ENCODE data around the gene DPEP2. TPM values are rescaled to one million over a fixed set of nuclear protein-coding genes. Genes with fewer than 3 reads are reported as not detected.
A peak's percentile ranks its signal among the peaks of the same experiment; 100 is the strongest.
"Not testable (repeated sequence)": the region's sequence is repeated elsewhere in the genome, so short reads cannot be mapped to it uniquely, and the experiment has no call there.

Gene DPEP2
- total RNA-seq, 2 experiments from 2014 or later = 17.5 to 18.1 TPM

GRCh38 chr16:68022728-68023537 is 23.6 kb upstream of the DPEP2 start, which contains the start of the genes DDX28 and DUS2:
Gene DDX28, minus strand, starts transcription at chr16:68023232. Its CDS starts 30 bp downstream, at chr16:68023202.
Gene DUS2, plus strand, starts transcription at chr16:68023284. Its CDS starts 14,740 bp downstream, at chr16:68038024.
- H3K27ac Mint-ChIP-seq = peak within 1 kb of the TSS; percentile 89

DNA sequence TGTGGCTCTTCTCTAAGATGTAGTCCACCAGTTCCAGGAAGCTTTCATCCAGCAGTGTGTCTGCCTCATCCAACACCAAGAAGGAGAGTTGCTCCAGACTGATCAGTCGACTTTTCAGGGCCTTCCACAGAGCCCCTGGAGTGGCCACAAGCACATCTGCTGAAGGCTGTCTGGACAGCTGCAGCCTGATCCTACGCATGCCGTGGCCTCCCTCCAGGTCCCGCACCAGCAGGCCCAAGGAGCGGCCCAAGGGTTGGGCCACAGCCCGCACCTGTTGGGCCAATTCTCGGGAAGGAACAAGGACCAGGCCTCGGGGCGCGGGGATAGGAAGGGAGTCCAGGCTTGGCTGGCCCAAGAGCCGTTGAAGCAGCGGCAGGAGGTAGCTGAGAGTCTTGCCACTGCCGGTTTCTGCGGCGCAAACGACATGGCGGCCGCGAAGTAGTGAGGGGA is 23.0 kb upstream of the DPEP2 start:
- peaks cover 34% of the 10 kb centered on the region for H3K4me1 Mint-ChIP-seq
- H3K27ac Mint-ChIP-seq = peak overlapping the region; percentile 89
- no peaks in the 10 kb centered on the region for H3K27me3 Mint-ChIP-seq
- no peak for DNase-seq
- peaks cover 26% of the 10 kb centered on the region for H3K36me3 Mint-ChIP-seq (ENCODE audit: low read depth)
- POLR2A ChIA-PET = interaction anchor here (0.6 to 3.5 kb wide), 22 partner anchors 10 to 460 kb away, joined by 3 to 42 read pairs (median 8); partner anchors contain the start of genes CTCF, DPEP2, NFATC3 and PSMB10
- H3K4me3 Mint-ChIP-seq = peak overlapping the region; percentile 96
- no peaks in the 10 kb centered on the region for H3K9me3 Mint-ChIP-seq
- CTCF ChIA-PET = interaction anchor here (1.0 to 3.1 kb wide), 11 partner anchors 9 to 206 kb away, joined by 3 to 16 read pairs (median 7); partner anchors contain the start of genes DPEP2 and PSMB10

More at GRCh38 chr16:68022728-68023537, 23.6 kb upstream of the DPEP2 start, which contains the start of the genes DDX28 and DUS2:
- Mint-ChIP-seq H3K4me1 (peaks cover 35% of the 10 kb centered on the region), H3K27me3 (no peaks in the 10 kb centered on the region), H3K9me3 (no peaks in the 10 kb centered on the region), H3K36me3 (ENCODE audit: low read depth) (peaks cover 32% of the 10 kb centered on the region), H3K4me3 (peak within 1 kb of the TSS; percentile 96)
- DNase-seq = peak; percentile 95
- ChIA-PET CTCF (interaction anchor here (0.5 to 3.1 kb wide), 13 partner anchors 10 to 1262 kb away, joined by 3 to 16 read pairs (median 6); partner anchors contain the start of genes DPEP2 and PSMB10), POLR2A (interaction anchor here (0.6 to 3.5 kb wide), 34 partner anchors 9 to 502 kb away, joined by 3 to 42 read pairs (median 4); partner anchors contain the start of genes CTCF, DPEP2, NFATC3 and PSMB10)

- Mint-ChIP-seq H3K4me1 (peaks cover 36% of the 10 kb centered on the region), H3K9me3 (no peaks in the 10 kb centered on the region), H3K27ac (no peak overlapping the region), H3K36me3 (ENCODE audit: low read depth) (peaks cover 18% of the 10 kb centered on the region), H3K4me3 (peak overlapping the region; percentile 96), H3K27me3 (no peaks in the 10 kb centered on the region)
- ChIA-PET POLR2A (interaction anchor here (2.0 to 3.5 kb wide), 13 partner anchors 9 to 86 kb away, joined by 4 to 42 read pairs (median 18); partner anchors contain the start of genes DPEP2, NFATC3, PSMB10 and SLC12A4), CTCF (interaction anchor here (0.6 to 3.1 kb wide), 9 partner anchors 9 to 205 kb away, joined by 3 to 16 read pairs (median 7); partner anchors contain the start of genes DPEP2 and PSMB10)
- DNase-seq = no peak
These were observed 22.2 kb upstream of the DPEP2 start for GRCh38 chr16:68021490-68021889.

- H3K9me3 Mint-ChIP-seq = no peaks in the 10 kb centered on the region
- CTCF ChIA-PET = interaction anchor here (0.9 to 1.3 kb wide), 2 partner anchors 22 to 25 kb away, joined by 3 read pairs; no protein-coding TSS in a partner anchor
- H3K4me1 Mint-ChIP-seq = peaks cover 33% of the 10 kb centered on the region
- no peak overlapping the region for H3K27ac Mint-ChIP-seq
- peaks cover 15% of the 10 kb centered on the region for H3K36me3 Mint-ChIP-seq (ENCODE audit: low read depth)
- DNase-seq = no peak
- no peak overlapping the region for H3K4me3 Mint-ChIP-seq
- no peaks in the 10 kb centered on the region for H3K27me3 Mint-ChIP-seq
- POLR2A ChIA-PET = interaction anchor here (1.2 kb wide), 1 partner anchor 13 kb away, joined by 4 read pairs; no protein-coding TSS in a partner anchor
These were observed 19.9 kb upstream of the DPEP2 start for GRCh38 chr16:68019167-68019680.

GRCh38 chr16:68015681-68016080 is 16.4 kb upstream of the DPEP2 start, which contains the start of gene DPEP2NB:
Gene DPEP2NB, minus strand, starts transcription at chr16:68015911. Its CDS starts 141 bp downstream, at chr16:68015770.
- CTCF ChIA-PET = interaction anchor here (0.7 to 2.3 kb wide), 4 partner anchors 13 to 73 kb away, joined by 3 to 11 read pairs (median 3); no protein-coding TSS in a partner anchor
- peaks cover 17% of the 10 kb centered on the region for H3K4me1 Mint-ChIP-seq
- DNase-seq = no peak
- no peak within 1 kb of the TSS for H3K27ac Mint-ChIP-seq
- POLR2A ChIA-PET = interaction anchor here (0.8 to 1.0 kb wide), 2 partner anchors 17 to 80 kb away, joined by 3 read pairs; partner anchors contain the start of genes DPEP2 and PSMB10
- no peaks in the 10 kb centered on the region for H3K36me3 Mint-ChIP-seq (ENCODE audit: low read depth)
- H3K27me3 Mint-ChIP-seq = peaks cover 2% of the 10 kb centered on the region
- H3K9me3 Mint-ChIP-seq = no peaks in the 10 kb centered on the region
- no peak within 1 kb of the TSS for H3K4me3 Mint-ChIP-seq

DNA sequence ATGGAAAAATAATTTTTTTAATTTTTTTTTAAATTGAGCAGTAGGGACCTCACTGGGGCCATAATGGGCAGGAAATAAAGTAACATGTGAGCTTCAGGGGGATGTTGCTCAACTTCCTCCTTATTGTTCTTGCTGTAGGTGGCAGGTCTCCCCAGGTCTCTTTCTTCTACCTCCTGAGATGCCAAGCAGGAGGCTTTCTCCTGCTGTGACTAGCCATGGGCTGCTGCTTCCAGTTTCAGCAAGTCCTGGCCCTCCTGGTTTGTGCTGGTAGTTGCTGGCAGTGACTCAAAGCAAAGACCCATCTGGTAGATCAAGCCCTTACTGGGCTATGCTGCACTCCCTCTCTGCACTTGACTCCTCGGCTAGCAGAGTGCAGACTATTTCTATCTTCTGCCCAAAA is 14.2 kb upstream of the DPEP2 start:
- Mint-ChIP-seq H3K27ac (no peak overlapping the region), H3K9me3 (no peaks in the 10 kb centered on the region), H3K4me1 (peaks cover 21% of the 10 kb centered on the region), H3K36me3 (ENCODE audit: low read depth) (no peaks in the 10 kb centered on the region), H3K27me3 (peaks cover 2% of the 10 kb centered on the region), H3K4me3 (no peak overlapping the region)
- DNase-seq = no peak
- ChIA-PET CTCF (interaction anchor here (2.0 kb wide), 1 partner anchor 9 kb away, joined by 7 read pairs; the partner anchor contains the start of genes DDX28 and DUS2), POLR2A (interaction anchor here (4.3 kb wide), 1 partner anchor 9 kb away, joined by 23 read pairs; the partner anchor contains the start of genes DDX28 and DUS2)

DNA sequence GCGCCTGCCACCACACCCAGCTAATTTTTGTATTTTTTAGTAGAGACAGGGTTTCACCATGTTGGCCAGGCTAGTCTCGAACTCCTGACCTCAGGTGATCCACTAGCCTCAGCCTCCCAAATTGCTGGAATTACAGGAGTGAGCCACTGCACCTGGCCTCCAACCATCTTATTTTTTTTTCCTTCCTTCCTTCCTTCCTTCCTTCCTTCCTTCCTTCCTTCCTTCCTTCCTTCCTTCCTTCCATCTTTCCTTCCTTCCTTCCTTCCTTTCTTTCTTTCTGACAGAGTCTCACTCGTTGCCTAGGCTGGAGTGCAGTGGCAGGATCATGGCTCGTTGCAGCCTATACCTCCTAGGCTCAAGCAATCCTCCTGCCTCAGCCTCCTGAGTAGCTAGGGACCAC is 10.6 kb upstream of the DPEP2 start:
- H3K36me3 Mint-ChIP-seq (ENCODE audit: low read depth); DNase-seq; H3K4me3 Mint-ChIP-seq; H3K27me3 Mint-ChIP-seq; CTCF ChIA-PET; POLR2A ChIA-PET; H3K9me3 Mint-ChIP-seq; H3K27ac Mint-ChIP-seq: not testable (repeated sequence)
- H3K4me1 Mint-ChIP-seq = peaks cover 29% of the 10 kb centered on the region

GRCh38 chr16:68009157-68009735 is 10.0 kb upstream of the DPEP2 start:
- Mint-ChIP-seq H3K27ac (no peak overlapping the region), H3K27me3 (peaks cover 2% of the 10 kb centered on the region), H3K36me3 (ENCODE audit: low read depth) (no peaks in the 10 kb centered on the region), H3K4me3 (no peak overlapping the region), H3K9me3 (no peaks in the 10 kb centered on the region), H3K4me1 (peaks cover 32% of the 10 kb centered on the region)
- no peak for DNase-seq
- ChIA-PET CTCF (no interaction called here), POLR2A (no interaction called here)

DNA sequence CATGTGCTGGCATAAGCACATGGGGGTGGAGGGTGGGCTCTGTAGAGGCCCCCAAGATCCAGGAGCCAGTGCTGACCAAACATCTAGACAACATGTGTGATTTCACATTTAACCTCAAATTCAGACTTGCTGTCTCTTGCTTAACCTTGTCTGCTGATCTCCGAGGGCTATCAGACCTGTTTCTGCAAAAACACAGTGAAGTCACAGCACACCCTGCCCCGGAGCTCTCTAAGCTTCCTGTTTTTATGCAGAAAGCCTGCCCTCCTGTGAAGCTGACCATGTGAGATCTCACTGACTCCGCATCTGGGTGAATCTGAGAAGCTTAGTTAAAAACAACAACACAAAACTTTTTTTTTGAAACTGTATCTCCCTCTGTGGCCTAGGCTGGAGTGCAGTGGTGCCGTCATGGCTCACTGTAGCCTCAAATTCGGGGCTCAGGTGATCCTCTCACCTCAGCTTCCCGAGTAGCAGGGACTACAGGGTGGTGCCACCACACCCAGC is 6.6 kb upstream of the DPEP2 start:
- H3K4me3 Mint-ChIP-seq = no peak overlapping the region
- POLR2A ChIA-PET = interaction anchor here (0.6 to 3.6 kb wide), 11 partner anchors 11 to 290 kb away, joined by 3 to 42 read pairs (median 4); partner anchors contain the start of genes DDX28, DUS2, NFATC3 and PSMB10
- H3K4me1 Mint-ChIP-seq = peaks cover 28% of the 10 kb centered on the region
- H3K27ac Mint-ChIP-seq = peak overlapping the region; percentile 87
- H3K36me3 Mint-ChIP-seq (ENCODE audit: low read depth) = no peaks in the 10 kb centered on the region
- no peaks in the 10 kb centered on the region for H3K9me3 Mint-ChIP-seq
- no peaks in the 10 kb centered on the region for H3K27me3 Mint-ChIP-seq
- CTCF ChIA-PET = interaction anchor here (0.6 to 2.2 kb wide), 10 partner anchors 9 to 333 kb away, joined by 3 to 8 read pairs (median 3); partner anchors contain the start of genes DDX28 and DUS2
- DNase-seq = peak; percentile 65

DNA sequence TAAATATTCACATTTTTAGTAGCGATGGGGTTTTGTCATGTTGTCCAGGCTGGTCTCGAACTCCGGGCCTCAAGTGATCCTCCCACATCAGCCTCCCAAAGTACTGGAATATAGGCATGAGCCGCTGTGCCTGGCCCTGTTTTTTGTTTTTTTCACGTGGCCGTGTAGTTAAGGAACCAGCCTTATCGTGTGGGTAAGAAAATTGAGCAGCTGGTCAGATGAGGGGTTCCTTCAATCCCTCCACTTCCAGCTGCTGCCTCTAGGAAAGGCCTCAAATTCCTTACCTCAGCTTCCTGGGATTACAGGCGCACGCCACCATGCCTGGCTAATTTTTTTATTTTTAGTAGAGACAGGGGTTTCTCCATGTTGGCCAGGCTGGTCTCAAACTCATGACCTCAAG is 5.9 kb upstream of the DPEP2 start:
- CTCF ChIA-PET = interaction anchor here (0.6 to 2.2 kb wide), 9 partner anchors 9 to 333 kb away, joined by 3 to 8 read pairs (median 3); partner anchors contain the start of genes DDX28 and DUS2
- POLR2A ChIA-PET = interaction anchor here (0.7 to 3.6 kb wide), 11 partner anchors 10 to 289 kb away, joined by 3 to 42 read pairs (median 4); partner anchors contain the start of genes DDX28, DUS2, NFATC3 and PSMB10
- no peak for DNase-seq
- H3K4me1 Mint-ChIP-seq = peaks cover 31% of the 10 kb centered on the region
- H3K4me3 Mint-ChIP-seq = no peak overlapping the region
- no peaks in the 10 kb centered on the region for H3K9me3 Mint-ChIP-seq
- H3K27ac Mint-ChIP-seq = peak overlapping the region; percentile 87
- no peaks in the 10 kb centered on the region for H3K27me3 Mint-ChIP-seq
- no peaks in the 10 kb centered on the region for H3K36me3 Mint-ChIP-seq (ENCODE audit: low read depth)

DNA sequence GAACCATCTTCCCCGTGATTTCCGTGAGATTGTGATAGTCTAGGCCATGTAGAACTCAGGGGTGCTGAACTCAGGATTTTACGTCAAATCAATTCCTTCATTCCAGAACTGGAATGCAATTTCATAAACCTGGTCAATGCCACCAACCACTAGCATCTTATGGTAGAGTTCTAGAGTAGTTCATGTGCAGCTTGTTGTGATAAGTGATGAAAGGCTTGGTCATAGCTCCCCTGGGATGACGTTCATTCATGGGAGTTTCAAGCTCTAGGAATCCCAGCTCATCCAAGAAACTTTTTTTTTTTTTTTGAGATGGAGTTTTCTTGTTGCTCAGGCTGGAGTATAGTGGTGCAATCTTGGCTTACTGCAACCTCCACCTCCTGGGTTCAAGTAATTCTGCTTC is 3.7 kb upstream of the DPEP2 start:
- DNase-seq = no peak
- no peak overlapping the region for H3K27ac Mint-ChIP-seq
- no peak overlapping the region for H3K4me3 Mint-ChIP-seq
- ChIA-PET POLR2A (interaction anchor here (1.6 to 2.6 kb wide), 3 partner anchors 9 to 68 kb away, joined by 5 to 7 read pairs (median 5); partner anchors contain the start of genes DDX28, DUS2 and PSMB10), CTCF (interaction anchor here (0.8 to 2.1 kb wide), 4 partner anchors 12 to 38 kb away, joined by 3 to 9 read pairs (median 4); no protein-coding TSS in a partner anchor)
- H3K4me1 Mint-ChIP-seq = peaks cover 46% of the 10 kb centered on the region
- H3K9me3 Mint-ChIP-seq = peaks cover 6% of the 10 kb centered on the region
- H3K27me3 Mint-ChIP-seq = no peaks in the 10 kb centered on the region
- peaks cover 9% of the 10 kb centered on the region for H3K36me3 Mint-ChIP-seq (ENCODE audit: low read depth)

Measured in activated CD4-positive, alpha-beta memory T cell treated with anti-CD3 and anti-CD28 coated beads, Interleukin-2, amount 10 ng/mL, durations not matched to agents 7 days and 5 days (primary cell).